Stimulated activated CD8-positive, alpha-beta memory T cell treated with anti-CD3 and anti-CD28 coated beads, Interleukin-2, amount 100 ng/mL, for 1 hour (primary cell): ENCODE results near the gene TPCN2.
"Not testable (repeated sequence)": the region's sequence is repeated elsewhere in the genome, so short reads cannot be mapped to it uniquely, and the experiment has no call there.

Experiments
- DNase-seq, 2 donors: peaks; one replicate each; pipeline ENCODE4 v3.0.0-alpha.2; 2020; ENCODE audit warnings: low read depth in 2 of 2

Gene TPCN2

DNA sequence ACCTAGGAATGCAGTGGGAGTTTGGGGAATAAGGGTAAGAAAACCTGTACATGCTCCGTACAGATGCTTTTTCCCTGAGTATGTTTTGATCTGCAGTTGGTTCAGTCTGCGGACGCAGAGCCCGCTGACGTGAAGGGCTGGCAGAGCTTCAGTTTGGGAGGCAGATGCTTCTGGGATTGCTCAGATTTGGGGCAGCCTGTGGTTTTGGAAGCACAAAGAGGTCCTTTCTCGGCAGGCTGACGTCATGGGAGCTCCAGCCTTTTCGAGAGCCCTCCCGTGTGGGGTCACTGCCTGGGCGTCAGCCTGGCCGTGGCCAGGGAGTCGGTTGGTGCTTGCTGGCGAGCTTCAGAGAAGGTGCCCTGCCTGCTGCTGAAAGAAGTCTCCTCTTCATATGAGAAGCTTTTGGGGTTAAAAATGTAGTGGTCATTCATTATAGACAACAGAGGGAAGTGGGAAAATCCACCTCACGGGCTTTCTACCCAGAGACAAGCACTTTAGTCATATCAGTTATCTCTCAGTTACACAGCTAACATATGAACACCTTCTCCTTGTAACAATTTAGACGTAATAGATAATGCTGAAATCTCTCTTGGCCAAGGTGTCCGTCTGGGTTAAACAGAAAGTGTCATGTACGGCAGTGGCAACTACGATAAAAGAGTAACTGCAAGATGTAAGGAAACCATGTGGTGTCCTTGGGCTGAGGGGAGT is 26.8 kb downstream of the TPCN2 start:
- no peak for DNase-seq

DNA sequence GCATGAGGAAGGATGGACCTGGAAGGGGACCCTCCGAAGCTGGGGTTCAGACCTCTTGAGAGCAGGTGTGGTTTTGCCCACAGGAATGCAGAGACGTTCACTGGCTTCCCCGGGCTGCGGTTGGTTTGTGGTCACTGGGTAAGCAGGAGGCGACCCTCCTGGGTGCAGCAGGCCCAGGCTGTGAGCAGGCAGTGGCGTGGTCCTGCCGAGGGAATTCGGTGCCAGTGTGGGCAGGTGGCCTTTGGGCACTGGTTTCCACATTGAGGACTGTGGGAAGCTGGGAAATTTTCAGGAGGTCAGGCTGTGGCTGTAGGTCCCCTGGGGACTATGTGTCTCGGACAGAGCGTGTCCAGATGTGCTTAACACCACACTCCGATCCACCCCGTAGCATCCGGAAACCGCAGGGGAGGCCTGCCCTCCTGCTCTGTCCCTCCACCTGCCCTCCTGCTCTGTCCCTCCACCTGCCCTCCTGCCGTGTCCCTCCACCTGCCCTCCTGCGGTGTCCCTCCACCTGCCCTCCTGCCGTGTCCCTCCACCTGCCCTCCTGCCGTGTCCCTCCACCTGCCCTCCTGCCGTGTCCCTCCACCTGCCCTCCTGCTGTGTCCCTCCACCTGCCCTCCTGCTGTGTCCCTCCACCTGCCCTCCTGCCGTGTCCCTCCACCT is 27.5 kb downstream of the TPCN2 start:
- no peak for DNase-seq

DNA sequence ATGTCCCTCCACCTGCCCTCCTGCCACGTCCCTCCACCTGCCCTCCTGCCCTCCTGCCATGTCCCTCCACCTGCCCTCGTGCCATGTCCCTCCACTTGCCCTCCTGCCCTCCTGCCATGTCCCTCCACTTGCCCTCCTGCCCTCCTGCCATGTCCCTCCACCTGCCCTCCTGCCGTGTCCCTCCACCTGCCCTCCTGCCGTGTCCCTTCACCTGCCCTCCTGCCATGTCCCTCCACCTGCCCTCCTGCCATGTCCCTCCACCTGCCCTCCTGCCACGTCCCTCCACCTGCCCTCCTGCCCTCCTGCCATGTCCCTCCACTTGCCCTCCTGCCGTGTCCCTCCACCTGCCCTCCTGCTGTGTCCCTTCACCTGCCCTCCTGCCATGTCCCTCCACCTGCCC is 28.2 kb downstream of the TPCN2 start:
- not testable (repeated sequence) for DNase-seq

DNA sequence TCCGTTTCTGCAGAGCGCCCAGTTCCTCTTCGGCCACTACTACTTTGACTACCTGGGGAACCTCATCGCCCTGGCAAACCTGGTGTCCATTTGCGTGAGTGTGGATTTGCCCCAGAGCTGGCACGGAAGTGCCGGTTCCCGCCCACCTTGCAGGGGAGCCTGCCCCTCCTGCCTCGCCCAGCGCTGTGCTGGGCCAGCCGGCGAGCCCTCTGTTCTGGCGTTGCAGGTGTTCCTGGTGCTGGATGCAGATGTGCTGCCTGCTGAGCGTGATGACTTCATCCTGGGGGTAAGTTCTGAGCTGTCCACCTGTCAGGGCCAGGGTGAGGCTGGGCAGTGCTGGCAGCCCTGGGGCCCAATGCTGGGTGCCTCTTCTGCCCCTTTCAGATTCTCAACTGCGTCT is 29.8 kb downstream of the TPCN2 start:
- DNase-seq = no peak

DNA sequence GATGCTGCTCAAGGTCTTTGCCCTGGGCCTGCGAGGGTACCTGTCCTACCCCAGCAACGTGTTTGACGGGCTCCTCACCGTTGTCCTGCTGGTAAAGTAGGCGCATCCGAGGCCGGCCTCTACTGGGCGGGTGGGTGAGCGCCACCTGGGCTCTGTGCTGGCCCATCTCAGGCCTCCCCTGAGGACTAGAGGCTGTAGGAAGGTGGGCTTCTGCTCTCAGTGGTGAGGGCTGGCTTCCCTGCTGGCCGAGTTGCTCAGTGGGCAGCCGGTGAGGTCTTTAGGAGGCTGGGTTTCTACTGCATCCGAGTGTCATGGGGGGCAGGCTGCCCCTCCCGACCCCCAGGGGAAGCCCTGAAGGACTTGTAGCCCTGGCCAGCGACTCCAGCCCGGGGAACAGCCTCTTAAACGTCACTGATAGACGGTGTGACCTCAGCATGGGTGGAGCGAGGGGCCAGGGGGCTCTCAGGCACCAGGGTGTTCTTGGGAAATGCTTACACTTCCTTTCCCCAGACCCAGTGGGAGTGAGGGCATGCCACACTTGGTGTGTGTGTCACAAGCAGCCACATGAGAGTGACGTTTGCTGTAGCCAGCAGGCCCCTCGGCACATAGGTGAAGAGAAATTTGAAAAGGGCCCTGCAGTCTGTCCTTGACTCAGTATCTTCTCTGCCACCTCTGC is 30.3 kb downstream of the TPCN2 start:
- DNase-seq = no peak

DNA sequence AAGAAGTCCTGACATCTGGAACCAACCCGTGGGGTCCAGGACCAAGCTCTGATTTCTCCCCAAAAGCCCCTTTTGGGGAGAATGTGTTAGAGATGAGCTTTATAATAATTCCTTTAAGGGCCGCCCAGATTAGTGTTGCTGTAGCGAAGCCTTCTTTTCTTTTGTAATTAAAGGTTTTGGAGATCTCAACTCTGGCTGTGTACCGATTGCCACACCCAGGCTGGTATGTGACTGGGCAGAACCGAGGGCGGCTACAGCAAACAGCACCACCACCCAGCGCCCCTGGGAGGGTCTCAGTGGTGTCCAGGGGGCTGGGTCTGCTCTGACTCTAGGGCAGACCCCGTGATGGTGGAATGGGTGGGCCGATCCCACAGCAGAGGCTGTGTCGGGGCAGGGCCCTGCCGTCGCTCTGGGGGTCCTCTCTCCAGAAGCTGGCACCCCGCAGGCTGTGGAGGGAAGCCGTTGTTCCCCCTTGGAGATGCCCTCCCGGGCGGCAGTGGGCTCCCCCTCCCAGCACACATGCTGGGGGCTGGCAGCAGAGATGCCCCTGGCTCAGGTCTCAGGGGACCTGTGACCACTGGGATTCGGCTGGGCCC is 31.0 kb downstream of the TPCN2 start:
- no peak for DNase-seq

DNA sequence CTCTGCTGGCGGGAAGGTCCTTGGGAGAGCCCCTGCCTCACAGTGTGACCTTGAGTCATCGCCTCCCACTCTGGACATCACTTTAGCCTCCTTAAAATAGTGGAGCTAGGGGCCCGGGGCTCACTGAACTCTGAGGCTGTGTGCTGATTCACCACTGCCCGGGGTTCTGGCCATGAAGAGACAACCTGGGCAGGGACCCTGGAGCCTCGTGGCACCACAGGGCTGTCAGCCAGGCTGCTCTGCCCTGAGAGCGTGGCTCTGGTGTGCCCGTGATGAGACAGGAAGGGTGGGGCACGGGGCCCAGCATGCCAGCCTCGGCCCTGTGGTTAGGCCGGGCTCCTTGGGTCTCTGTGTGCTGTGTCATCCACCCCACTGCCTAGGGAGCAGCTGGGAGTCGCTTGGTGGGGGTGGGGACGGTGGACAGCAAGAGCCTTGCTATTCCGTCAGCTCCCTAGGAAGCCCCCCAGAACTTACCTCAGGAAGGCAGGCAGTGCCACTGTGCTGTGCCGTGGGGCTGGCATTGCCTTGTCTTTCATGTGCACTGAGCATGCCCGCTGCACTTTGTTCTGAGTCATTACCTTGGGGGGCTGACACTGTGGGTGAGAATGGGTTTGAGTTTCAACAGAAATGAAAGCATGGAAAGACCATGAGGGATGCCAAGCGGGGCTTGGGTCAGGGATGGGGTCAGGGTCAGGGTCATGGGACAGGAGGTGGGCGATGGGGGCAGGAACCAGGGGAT is 31.7 kb downstream of the TPCN2 start:
- DNase-seq = no peak

DNA sequence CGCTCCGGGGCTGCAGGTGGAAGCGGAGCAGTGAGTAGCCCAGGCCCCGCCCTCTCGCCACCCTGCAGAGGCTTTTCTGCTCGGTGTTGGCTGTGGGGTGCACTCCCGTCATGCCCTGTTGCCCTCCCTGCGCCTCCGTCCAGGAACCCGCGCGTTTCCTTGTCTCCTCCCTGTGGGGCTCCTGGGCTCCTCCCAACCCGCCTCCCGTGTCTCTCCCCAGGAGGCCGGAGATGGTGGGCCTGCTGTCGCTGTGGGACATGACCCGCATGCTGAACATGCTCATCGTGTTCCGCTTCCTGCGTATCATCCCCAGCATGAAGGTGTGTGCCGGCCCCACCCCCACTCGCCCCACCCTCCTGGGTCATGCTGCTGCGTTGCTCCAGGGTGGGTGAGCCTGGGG is 32.4 kb downstream of the TPCN2 start:
- DNase-seq = no peak

DNA sequence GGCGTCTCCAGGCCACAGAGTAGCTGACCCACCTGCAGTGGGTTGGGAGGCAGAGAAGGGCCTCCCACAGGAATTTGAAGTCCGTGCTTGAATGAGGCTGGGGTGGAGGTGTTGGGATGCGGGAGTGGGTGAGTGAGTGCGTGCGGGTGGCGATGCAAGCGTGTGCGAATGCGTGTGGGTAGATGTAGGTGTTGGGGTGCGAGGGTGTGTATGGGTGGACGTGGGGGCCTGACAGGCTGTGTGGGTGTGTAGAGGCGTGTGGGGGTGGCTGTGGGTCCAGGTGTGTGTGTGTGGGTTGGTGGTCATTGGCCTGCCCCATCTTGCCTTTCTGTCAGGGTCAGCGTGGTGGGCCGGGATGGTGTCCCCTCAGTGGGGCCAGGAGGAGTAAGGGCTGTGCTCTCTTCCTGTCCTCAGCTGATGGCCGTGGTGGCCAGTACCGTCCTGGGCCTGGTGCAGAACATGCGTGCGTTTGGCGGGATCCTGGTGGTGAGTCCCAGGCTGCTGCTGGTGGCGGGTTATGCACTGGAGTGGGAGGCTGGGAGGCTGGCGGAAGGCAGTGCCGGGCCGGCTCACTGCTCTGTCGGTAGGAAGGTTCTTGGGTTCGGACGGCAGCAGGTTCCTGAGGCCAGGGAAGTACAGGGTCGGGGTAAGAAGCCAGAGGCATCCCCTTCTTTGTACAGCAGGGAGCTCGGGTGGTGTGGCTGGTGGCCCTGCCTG is 35.0 kb downstream of the TPCN2 start:
- no peak for DNase-seq

DNA sequence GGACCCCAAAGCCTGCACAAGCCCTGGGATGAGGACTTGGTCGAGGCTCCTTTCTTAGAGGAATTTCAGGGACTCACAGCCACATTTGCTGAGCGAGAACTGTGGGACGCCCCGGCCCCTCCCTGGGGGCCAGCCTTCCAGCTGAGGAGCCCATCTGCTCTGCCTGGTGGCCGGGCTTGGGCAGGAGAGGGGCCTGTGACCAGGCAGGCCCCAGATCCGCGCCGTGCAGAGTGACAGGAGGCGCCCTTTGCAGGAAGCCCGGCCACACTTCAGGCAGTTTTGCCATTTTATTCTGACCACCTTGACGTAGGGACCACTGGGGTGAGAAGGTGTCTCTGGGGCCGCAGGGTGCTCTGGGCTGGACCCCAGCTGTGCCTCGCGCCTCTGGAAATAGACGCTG is 35.6 kb downstream of the TPCN2 start:
- no peak for DNase-seq

DNA sequence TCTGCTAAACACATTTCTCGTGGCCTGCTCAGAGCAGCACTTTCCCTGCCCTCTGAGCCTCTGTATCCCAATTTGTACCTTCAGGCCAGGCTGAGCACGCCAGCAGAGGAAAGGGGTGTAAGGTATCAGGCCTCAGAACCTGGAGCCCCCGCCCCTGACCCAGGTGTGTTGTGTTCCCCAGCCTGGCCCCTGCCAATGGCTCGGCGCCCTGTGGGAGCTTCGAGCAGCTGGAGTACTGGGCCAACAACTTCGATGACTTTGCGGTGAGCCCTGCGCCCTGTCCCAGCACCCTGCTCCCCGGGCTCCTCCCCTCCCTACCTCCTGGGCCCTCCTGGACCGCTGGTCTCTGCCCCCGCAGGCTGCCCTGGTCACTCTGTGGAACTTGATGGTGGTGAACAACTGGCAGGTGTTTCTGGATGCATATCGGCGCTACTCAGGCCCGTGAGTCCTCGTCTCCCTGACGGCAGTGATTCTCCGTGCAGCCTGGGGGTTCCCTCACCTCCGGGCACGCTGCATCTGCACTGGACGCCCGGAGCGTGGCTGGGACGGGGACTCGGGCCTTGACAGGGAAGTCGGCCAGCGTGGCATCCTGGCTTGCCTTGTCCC is 36.9 kb downstream of the TPCN2 start:
- no peak for DNase-seq

DNA sequence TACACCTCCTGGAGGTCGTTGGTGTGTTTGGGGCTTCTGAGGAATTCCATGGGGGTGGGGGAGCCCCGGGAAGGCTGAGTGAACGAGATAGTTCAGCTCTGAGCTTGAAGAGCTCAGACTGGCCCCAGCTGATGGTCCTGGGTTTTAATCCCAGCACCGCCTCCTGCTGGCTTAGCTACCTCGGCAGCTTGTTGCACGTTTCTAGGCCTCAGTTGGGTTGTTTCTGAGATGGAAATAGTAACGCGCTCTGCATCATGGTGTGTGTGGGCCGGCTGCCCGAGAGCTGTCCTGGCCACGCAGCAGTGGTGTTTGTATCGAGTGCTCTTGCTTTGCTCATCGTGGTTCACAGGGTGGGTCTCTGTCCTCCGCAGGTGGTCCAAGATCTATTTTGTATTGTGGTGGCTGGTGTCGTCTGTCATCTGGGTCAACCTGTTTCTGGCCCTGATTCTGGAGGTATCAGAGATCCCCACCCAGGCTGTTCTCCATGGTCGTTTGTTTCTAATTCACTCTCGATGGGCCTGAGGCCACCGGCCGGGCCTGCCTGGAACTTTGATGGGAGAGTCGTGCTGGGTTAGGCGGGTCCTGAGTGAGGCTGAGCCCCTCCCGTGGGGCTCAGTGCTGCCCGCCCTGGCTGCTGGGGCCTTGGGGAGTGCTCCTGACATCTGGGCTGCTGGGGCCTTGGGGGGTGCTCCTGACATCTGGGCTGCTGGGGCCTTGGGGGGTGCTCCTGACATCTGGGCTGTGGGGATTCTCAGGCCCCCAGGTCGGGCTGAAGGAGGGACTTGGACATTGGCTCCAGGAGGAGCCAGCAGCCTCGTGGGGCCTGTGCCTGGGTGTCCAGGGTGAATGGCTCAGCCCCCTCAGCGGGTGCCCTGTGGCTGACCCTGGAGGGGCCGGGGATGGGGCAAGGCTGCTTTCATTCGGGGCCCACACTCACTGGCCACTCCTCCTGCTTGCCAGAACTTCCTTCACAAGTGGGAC is 37.7 kb downstream of the TPCN2 start:
- no peak for DNase-seq

DNA sequence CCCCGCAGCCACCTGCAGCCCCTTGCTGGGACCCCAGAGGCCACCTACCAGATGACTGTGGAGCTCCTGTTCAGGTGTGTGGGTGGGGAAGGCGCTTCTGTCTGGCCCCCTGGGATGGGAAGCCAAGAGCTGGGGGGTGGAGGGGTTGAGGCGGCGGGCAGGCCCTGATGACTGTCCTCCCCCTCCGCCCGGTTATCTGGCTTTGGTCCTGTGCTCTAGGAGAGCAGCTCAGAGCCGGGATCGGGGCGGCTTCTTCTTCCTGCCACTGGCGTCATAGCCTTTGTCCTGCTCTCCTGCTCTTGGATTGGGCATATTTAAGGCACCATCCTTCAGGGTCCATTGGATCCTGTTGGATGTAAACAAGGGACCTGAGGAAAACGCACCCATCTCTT is 38.4 kb downstream of the TPCN2 start:
- DNase-seq = no peak

DNA sequence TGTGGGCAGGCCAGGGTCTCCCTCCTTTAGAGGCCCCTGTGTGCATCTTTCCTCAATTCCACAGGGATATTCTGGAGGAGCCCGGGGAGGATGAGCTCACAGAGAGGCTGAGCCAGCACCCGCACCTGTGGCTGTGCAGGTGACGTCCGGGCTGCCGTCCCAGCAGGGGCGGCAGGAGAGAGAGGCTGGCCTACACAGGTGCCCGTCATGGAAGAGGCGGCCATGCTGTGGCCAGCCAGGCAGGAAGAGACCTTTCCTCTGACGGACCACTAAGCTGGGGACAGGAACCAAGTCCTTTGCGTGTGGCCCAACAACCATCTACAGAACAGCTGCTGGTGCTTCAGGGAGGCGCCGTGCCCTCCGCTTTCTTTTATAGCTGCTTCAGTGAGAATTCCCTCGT is 39.1 kb downstream of the TPCN2 start:
- DNase-seq = no peak

DNA sequence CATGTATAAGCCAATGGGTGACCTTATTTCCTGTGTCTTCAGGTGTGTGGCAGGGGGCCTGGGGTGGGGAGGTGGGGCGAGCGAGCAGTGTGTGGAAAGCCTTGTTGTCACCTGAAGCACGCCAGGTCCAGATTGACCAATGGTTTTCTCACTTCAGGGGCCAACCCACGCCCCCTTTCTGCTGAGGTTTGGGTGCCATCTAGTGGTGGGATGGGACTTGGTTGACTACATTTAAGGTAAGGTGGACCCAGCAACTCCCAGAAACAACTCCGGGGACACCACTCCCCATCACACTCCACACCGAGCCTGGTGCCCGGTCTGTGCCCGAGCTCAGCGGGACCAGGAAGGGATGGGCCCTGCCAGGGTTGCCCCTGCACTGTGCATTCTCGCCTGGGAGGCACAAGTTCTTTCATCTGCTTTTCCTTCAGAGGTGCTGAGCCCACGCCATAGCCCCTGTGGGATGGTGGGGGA is 40.0 kb downstream of the TPCN2 start:
- DNase-seq = peak in 1 of 2 donors; percentile 29

DNA sequence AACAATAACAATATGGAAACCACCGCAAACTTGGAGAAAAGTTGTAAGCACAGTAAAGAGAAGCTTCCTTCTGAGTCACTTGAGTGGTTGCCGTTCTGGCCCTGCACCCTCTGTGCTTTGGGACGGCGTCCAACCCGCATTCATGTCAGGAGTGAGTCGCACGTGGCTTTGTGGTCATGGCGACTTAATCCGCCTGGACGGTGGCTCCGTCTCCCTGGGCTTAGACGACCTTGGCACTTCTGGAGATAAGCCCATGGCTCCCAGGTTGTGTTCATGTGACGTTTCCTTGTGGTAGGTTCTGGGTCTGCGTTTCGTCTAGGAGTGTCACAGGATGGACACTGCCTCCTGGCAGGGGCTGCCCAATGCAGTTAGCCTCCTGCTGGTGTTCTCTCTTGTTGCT is 40.5 kb downstream of the TPCN2 start:
- DNase-seq = no peak

DNA sequence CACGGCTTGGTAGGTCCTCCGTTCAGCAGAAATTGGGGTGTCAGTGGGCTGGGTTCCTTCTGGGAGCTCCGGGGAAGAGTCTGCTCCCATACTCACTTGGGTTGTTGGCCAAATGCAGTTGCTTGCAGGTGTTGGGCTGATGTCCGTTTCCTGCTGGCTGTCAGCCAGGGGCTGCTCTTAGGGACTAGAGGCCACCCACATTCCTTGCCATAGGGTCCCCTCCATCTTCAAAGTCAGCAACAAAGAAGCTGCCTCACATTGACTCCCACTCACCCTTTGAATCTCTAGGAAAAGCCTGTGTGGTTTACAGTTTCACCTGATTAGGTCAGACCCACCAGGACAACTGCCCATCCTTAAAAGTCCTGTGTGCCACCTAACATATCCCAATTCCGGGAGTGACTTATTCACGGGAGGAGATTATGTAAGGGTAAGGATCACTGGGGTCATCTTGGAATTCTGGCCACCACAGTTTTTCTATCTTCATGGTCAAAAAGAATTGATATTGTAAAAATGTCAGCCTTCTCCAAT is 43.0 kb downstream of the TPCN2 start:
- no peak for DNase-seq

DNA sequence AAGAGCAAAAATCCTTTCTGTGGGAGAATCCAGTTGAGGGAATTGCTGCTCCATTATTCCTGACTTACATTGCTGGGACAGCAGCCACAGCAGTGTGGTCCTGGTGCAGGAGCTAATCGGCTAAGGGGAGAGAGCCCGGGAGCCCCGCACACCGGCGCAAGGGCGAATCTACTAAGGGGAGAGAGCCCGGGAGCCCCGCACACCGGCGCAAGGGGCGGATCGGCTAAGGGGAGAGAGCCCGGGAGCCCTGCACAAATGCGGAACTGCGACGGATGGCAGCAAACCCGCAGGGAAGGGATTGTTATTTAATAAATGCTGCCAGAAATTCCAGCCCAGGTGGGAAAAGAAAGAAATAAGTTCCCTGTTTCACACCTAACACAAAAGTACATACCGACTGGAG is 43.5 kb downstream of the TPCN2 start:
- no peak for DNase-seq

DNA sequence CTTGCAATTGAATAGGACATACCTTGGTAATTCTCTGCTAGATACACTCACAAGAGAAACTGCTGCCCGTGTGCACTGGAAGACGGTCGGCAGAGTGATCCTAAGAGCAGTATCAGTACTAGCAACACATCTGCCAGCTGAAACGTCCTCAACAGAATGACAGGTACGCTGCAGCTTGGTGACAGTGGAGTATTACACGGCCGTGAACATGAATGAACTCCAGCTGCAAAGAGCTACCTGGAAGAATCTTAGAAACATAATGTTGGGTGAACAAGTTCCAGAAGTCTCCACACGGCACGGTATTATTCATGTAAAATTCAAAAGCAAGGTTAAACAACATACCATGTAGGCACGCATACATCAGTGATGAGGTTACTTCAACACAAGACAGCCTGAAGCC is 44.4 kb downstream of the TPCN2 start:
- no peak for DNase-seq
